ENCODE data around the gene SLC16A9.
A peak's percentile ranks its signal among the peaks of the same experiment; 100 is the strongest.

The SLC16A9 gene

GRCh38 chr10:59713196-59713821, 3.7 kb upstream of the SLC16A9 start:
- no peak for DNase-seq

GRCh38 chr10:59711871-59712494, 2.3 kb upstream of the SLC16A9 start:
- no peak for DNase-seq

GRCh38 chr10:59708816-59709394, 745 bp downstream of the SLC16A9 start:
- no peak for DNase-seq

DNA sequence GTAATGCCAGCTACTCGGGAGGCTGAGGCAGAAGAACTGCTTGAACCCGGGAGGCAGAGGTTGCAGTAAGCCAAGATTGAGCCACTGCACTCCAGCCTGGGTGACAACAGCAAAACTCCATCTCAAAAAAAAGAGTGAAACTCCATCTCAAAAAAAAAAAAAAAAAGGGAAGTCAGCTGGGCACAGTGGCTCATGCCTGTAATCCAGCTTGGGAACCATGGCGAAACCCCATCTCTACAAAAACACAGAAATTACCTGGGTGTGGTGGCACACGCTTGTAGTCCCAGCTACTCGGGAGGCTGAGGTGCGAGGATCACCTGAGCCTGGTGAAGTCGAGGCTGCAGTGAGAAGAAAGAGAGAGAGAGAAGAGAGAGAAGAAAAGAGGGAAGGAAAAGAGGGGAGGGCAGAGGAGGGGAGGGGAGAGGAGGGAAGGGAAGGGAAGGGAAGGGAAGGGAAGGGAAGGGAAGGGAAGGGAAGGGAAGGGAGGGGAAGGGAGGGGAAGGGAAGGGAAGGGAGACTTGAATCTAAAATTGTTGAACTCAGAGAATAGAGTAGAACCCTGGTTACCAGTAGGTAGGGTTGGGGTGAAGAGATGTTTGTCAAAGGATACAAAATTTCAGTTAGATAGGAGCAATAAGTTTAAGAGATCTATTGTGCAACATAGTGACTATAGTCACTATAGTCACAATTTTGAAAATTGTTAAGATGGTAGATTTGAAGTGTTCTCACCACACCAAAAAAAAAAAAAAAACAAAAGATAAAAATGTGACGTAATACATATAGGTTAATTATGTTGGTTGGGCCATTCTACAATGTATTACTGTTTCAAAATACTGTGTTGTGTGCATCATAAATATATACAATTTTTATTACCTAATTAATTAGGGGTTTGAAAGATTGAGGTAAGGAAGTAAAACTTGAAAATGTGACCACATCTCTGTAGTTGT, 2.5 kb downstream of the SLC16A9 start:
- DNase-seq: peak; percentile 63

DNA sequence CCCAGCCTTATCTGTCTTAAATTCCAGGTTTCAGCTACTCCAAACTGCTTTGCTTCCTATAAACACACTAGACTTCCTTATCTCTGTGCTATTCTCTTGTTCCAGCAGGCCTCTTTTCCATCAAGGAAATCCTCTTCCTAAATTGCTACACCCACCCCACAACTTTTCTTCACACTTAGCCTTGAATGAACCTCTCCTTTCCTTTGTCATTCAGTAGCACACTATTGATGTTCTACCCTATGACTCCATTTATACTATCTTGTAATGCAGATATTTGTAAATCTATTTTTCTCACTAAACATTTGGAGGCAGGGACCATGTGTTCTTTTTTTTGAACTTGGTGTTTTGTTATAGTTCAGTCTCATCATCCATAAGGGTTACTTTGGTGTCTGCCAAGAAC, 3.7 kb downstream of the SLC16A9 start:
- no peak for DNase-seq

- no peak for DNase-seq
These were observed 5.0 kb downstream of the SLC16A9 start for GRCh38 chr10:59704630-59705029.

- DNase-seq: no peak
These were observed 7.3 kb downstream of the SLC16A9 start for GRCh38 chr10:59702347-59702746.

GRCh38 chr10:59700709-59701108, 8.9 kb downstream of the SLC16A9 start:
- DNase-seq: no peak

DNA sequence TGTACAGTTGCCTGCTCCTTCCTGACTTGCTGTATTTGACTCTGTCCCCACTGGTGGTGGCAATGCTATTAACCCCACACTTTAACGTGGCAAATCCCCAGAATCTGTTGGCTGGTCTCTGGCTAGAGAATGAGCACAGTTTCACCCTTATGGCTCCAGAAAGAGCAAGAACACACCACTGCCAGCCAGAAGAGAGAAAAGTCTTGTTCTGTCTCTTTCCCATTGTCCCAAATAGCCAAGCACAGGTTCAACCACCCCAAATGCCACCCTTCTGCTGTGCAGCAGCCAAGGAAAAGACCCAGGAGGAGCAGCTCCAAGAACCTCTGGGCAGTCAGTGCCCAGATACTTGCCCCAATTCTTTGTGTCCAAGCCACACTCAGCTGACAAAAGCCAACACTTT, 11.3 kb downstream of the SLC16A9 start:
- no peak for DNase-seq

- DNase-seq: no peak
These were observed 14.0 kb downstream of the SLC16A9 start for GRCh38 chr10:59695637-59696036.

GRCh38 chr10:59694936-59695335, 14.7 kb downstream of the SLC16A9 start:
- DNase-seq: no peak

DNA sequence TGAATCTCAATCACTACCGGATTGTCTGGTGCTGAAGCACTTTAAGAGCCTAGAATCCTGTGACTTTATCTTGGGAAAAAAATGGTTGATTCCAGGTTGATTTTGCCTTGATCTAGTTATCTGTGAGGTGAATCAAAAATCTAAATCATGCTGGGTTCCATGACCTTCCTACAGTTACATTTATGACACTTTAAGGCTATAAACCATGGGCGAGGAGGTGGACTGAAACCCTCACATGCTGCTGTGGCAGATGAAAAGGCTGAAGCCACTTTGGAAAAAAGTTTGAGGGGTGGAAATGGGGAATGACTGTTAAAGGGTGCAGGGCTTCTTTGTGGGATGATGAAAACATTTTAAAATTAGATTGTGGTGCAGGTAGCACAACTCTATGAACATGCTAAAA, 17.5 kb downstream of the SLC16A9 start:
- DNase-seq: no peak

DNA sequence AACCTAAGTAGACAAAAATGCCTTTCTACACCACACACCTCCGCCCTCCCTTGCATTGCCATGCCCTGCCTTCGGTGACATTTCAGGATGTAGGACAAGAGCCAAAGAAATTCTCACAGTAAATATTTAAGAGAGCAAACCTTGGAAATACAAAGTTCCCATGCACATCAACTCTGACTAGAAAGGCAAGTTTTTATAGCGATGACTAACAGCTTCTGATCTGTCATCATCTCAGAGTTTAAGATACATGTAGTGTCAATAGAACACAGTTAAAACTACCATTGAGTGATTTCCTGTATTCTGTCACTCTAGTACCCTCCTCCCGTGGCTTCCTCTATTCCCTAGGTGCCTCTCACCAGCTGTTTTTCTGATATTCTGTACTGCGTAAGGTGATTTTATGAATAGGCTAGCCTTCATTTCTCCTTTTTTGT, 20.7 kb downstream of the SLC16A9 start:
- DNase-seq: peak; percentile 40

- DNase-seq: no peak
These were observed 22.0 kb downstream of the SLC16A9 start for GRCh38 chr10:59687657-59688056.

GRCh38 chr10:59684006-59684405, 25.6 kb downstream of the SLC16A9 start:
- DNase-seq: no peak

- DNase-seq: peak; percentile 14
These were observed 26.4 kb downstream of the SLC16A9 start for GRCh38 chr10:59682986-59683937.

DNA sequence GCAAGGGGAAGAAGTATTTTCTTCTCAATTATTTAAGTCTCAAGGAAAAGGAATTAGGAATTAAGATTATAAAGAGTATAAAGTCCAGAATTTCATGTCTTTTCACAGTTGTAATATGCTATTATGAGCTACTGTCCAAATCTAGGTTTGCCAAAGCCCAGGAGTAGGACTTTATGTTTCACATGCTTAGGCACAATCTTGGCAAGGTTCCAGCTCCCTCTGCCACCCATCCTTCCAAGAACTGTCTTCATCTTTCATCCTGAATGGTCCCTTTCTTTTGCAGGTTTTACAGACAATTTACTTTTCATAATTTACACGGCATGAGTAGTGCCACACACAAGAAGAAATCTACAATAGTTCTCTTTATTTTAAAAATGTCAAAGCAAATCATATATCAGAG, 29.5 kb downstream of the SLC16A9 start:
- DNase-seq: no peak

GRCh38 chr10:59678884-59679301, 30.8 kb downstream of the SLC16A9 start:
- peak; percentile 31 for DNase-seq

- DNase-seq: peak; percentile 60
These were observed 32.3 kb downstream of the SLC16A9 start for GRCh38 chr10:59677253-59677831.

- DNase-seq: no peak
These were observed 33.8 kb downstream of the SLC16A9 start for GRCh38 chr10:59675812-59676211.

- DNase-seq: no peak
These were observed 35.3 kb downstream of the SLC16A9 start for GRCh38 chr10:59674215-59674836.
